OCI-LY3 (cell line): ENCODE results near the gene PSENEN.

Experiments
- CTCF ChIP-seq: fragments of 200-600, 300-600 bp; sonication (generic); IDR thresholded peaks from 2 replicates; pipeline ENCODE4 v1.5.1; 2014; ENCODE audit warnings: antibody characterized with exemption, low read length, low read depth
- EZH2phosphoT487 ChIP-seq: fragments of 200-600 bp; shearing (Covaris generic); IDR thresholded peaks from 2 replicates; pipeline ENCODE4 v1.6.1; 2018; ENCODE audit warnings: antibody characterized with exemption, mixed run types, low read depth

GRCh38 chr19:35714601-35715354 lies 30.7 kb upstream of the PSENEN start:
- peak; percentile 40 for TF ChIP-seq CTCF
- TF ChIP-seq EZH2phosphoT487 = no peak
